Kidney (tissue), 14 donors: Measurements from ENCODE around the gene MAPK1. TPM values are rescaled to one million over a fixed set of nuclear protein-coding genes. Genes with fewer than 3 reads are reported as not detected.

Source experiments
- DNase-seq, 5 donors: peaks; one replicate each; pipeline ENCODE4 v3.0.0-alpha.2; 2013 to 2020
- FAIRE-seq: peaks from 2 replicates; lab custom pipeline; 2012; peaks lifted over from hg19 to GRCh38; lab: Jason Lieb, UNC
- H3K27ac ChIP-seq, 2 donors: one replicate each; pipeline ENCODE4 v1.7.0; 2013; ENCODE audit warnings: low read depth in 2 of 2, low read length in 2 of 2, inconsistent platforms in 1 of 2
- H3K27me3 ChIP-seq: one replicate; pipeline ENCODE4 v1.7.1; 2013; ENCODE audit warnings: low read length, inconsistent platforms; ENCODE audit not compliant: control insufficient read depth, insufficient read depth
- H3K36me3 ChIP-seq, 3 donors: one replicate each; pipeline versions ENCODE4 v1.7.0 to v1.7.1; 2013; ENCODE audit warnings: low read length in 3 of 3, control low read depth in 1 of 3, inconsistent platforms in 1 of 3; ENCODE audit not compliant: insufficient read depth in 3 of 3, control insufficient read depth in 2 of 3
- H3K4me1 ChIP-seq, 3 donors: one replicate each; pipeline versions ENCODE4 v1.7.0 to v1.7.1; 2013; ENCODE audit warnings: low read length in 3 of 3, inconsistent platforms in 1 of 3, low read depth in 1 of 3; ENCODE audit not compliant: control insufficient read depth in 2 of 3, insufficient read depth in 2 of 3
- H3K4me3 ChIP-seq, 3 donors: one replicate each; pipeline versions ENCODE4 v1.7.0 to v1.8.1; 2013; ENCODE audit warnings: low read length in 3 of 3, control low read depth in 1 of 3, inconsistent platforms in 1 of 3
- H3K9ac ChIP-seq, 3 donors: one replicate each; pipeline versions ENCODE4 v1.7.0 to v1.7.1; 2013; ENCODE audit warnings: low read length in 3 of 3, control low read depth in 1 of 3, inconsistent platforms in 1 of 3
- H3K9me3 ChIP-seq, 3 donors: one replicate each; pipeline versions ENCODE4 v1.7.0 to v1.7.1; 2013; ENCODE audit warnings: low read length in 3 of 3, control low read depth in 1 of 3, inconsistent platforms in 1 of 3; ENCODE audit not compliant: control insufficient read depth in 2 of 3, insufficient read depth in 1 of 3
- CTCF ChIP-seq: IDR thresholded peaks from 3 replicates; pipeline ENCODE4 v1.5.1; 2012; ENCODE audit warnings: mild to moderate bottlenecking, moderate library complexity, borderline replicate concordance; ENCODE audit not compliant: insufficient read depth; ENCODE audit errors: extremely low read depth
- intact Hi-C: fragments of 100-400 bp; cut with DNase I; formaldehyde crosslinking; loops from one replicate; pipeline ENCODE4 v1.11.1; 2022
- polyA plus RNA-seq: library from polyadenylated mRNA; stranded (reverse); fragments of 350-450 nt; fragmentation: Illumina TruSeq; extraction: RNeasy Lipid Tissue Mini Kit (QIAGEN cat#74804); gene quantifications from one replicate; pipeline ENCODE4 v1.2.3, GENCODE V29; 2014; ENCODE audit warnings: low read depth, low replicate concordance; ENCODE audit not compliant: insufficient read depth
- total RNA-seq: library from RNA; stranded (reverse); fragmentation: NEBNext Ultra II Directional; extraction: Animal tissue kit (Norgen Biotek cat#: 25700); gene quantifications from one replicate; pipeline ENCODE4 v1.2.1, GENCODE V29; 2021
- donor health status: control.
- donor health status: control.
- donor health status: control.
- donor health status: control.
- donor health status: control.
- donor health status: DM: yes; HTN: yes; CAD: no.
- donor health status: Normal renal cell carcinoma (clear cell type).

Gene MAPK1
- total and polyA plus RNA-seq, 2 donors from 2014 or later: 21.3 to 128 TPM

- DNase-seq: no peak
- no peak for TF ChIP-seq CTCF
- no peak for FAIRE-seq
- H3K36me3 ChIP-seq: no peaks in the 10 kb centered on the region
- no peaks in the 10 kb centered on the region for H3K27me3 ChIP-seq
- no peak overlapping the region for H3K27ac ChIP-seq
- intact Hi-C loops: no loop called here
- H3K9me3 ChIP-seq: no peaks in the 10 kb centered on the region
- no peak overlapping the region for H3K9ac ChIP-seq
- no peak overlapping the region for H3K4me3 ChIP-seq
- H3K4me1 ChIP-seq: peaks cover 0 to 23% (median 16%) of the 10 kb centered on the region in 3 donors
Observed at GRCh38 chr22:21862386-21863245, 4.8 kb downstream of the MAPK1 start.

- no peak overlapping the region for H3K27ac ChIP-seq
- H3K36me3 ChIP-seq: no peaks in the 10 kb centered on the region
- no peak overlapping the region for H3K9ac ChIP-seq
- H3K27me3 ChIP-seq: no peaks in the 10 kb centered on the region
- DNase-seq (no peak), FAIRE-seq (no peak)
- peaks cover 0 to 23% (median 16%) of the 10 kb centered on the region in 3 donors for H3K4me1 ChIP-seq
- no peak for TF ChIP-seq CTCF
- intact Hi-C loops: no loop called here
- no peaks in the 10 kb centered on the region for H3K9me3 ChIP-seq
- no peak overlapping the region for H3K4me3 ChIP-seq
Observed at GRCh38 chr22:21861851-21862250, 5.6 kb downstream of the MAPK1 start.

- no peak overlapping the region for H3K9ac ChIP-seq
- peaks cover 0 to 23% (median 16%) of the 10 kb centered on the region in 3 donors for H3K4me1 ChIP-seq
- no peaks in the 10 kb centered on the region for H3K36me3 ChIP-seq
- intact Hi-C loops: no loop called here
- DNase-seq: no peak
- TF ChIP-seq CTCF: no peak
- H3K27ac ChIP-seq: no peak overlapping the region
- H3K27me3 ChIP-seq: no peaks in the 10 kb centered on the region
- no peak overlapping the region for H3K4me3 ChIP-seq
- H3K9me3 ChIP-seq: no peaks in the 10 kb centered on the region
- no peak for FAIRE-seq
Observed at GRCh38 chr22:21861264-21861848, 6.1 kb downstream of the MAPK1 start.
